Measurements from ENCODE around the gene CACNA2D1. TPM values are rescaled to one million over a fixed set of nuclear protein-coding genes. Genes with fewer than 3 reads are reported as not detected.

The CACNA2D1 gene
- total RNA-seq, 4 donors from 2014 or later = 3.0 to 15.7 (median 8.6) TPM

DNA sequence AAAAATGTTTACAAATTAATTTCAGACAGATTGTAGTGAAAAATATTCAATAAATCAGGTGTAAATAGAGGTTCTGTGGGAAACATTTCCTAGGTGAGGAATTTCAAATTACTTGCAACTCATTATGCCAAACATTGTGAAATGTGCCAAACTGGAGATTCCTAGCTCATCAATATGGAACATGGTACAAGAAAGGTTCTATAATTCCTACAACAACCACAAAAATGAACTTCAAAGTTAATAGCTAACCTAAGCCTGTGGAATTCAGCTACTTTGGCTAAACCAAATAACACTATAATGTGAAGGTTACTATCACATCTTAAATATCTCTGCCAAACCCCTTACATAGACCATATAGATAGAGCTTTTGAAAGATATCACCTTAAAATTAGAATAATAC, 450.4 kb downstream of the CACNA2D1 start:
- TF ChIP-seq CTCF (IDR thresholded peaks at IDR 0.05) (no peak), POLR2A (IDR thresholded peaks at IDR 0.05) (no peak)

DNA sequence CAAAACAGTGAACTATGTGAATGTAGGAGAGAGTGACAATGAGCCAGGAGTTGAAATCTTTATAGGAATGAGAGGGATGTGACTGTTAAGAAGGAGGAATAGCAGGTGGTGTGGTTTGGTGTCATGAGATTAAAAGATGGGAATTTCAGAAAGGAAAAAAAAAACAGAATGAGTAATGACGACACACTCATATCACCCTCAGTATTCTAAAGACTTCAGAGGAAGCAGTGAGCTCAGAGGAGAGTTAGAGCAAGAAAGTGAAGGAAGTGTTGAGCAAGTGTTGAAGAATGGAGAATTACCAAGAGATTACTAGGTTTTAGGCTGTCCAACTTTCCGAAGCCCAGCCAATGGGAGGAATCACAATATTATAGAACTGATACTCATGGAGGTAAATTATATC, 453.2 kb downstream of the CACNA2D1 start:
- 88 to 92% methylated on average over 2 of the region's 2 CpGs for WGBS, 2 donors
- intact Hi-C loops (cut with DNase I; ENCODE audit: low total_unique reads) = no loop called here

More for the DNA sequence above, 450.4 kb downstream of the CACNA2D1 start:
- DNase-seq (ENCODE audit: low spot score in 2 of 2) = no peak
- intact Hi-C loops (cut with DNase I; ENCODE audit: low total_unique reads) = no loop called here
- H3K4me3 ChIP-seq (ENCODE audit: low read depth, poor library complexity, severe bottlenecking) = no peak overlapping the region

DNA sequence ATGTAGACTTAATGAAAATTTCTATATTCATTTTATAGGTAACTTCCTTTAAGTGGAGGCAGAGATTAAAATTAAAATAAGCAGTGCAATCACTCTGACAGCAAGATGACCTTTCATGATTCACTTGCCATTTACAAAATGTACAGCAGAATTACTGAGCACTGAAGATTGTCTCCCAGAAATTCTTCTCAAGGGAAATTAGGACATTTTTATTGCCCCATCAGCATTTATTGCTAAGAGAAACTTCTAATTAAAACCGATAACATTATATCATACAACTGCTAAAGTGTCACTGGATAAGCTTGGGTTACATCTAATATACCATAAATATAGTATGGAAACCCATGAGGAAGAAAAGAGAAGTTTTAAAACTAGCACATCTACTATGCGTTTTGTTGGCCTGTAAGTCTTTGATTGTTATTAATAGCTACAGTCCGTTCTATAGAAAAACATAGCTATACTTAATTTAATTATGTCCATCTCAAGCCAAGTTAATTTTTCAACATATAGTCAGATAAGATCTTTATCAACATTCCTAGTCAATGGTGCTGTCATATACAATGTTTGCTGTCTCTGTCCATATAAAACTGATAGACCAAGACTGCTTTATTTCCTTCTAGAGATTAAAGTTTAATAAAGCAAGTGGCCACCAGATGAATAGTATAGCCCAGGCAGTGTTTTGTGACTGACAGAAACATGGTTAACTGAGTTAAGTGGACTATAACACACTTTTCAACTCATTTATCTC, 456.7 kb downstream of the CACNA2D1 start:
- TF ChIP-seq CTCF (IDR thresholded peaks at IDR 0.05) (no peak), POLR2A (IDR thresholded peaks at IDR 0.05) (no peak)
- no peak overlapping the region for H3K4me3 ChIP-seq (ENCODE audit: low read depth, poor library complexity, severe bottlenecking)
- DNase-seq (ENCODE audit: low spot score in 2 of 2) = no peak
- WGBS, 2 donors = 85 to 90% methylated on average over 3 of the region's 3 CpGs
- intact Hi-C loops (cut with DNase I; ENCODE audit: low total_unique reads) = no loop called here

More for the DNA sequence above, 453.2 kb downstream of the CACNA2D1 start:
- TF ChIP-seq POLR2A (IDR thresholded peaks at IDR 0.05) (no peak), CTCF (IDR thresholded peaks at IDR 0.05) (no peak)
- H3K4me3 ChIP-seq (ENCODE audit: low read depth, poor library complexity, severe bottlenecking) = no peak overlapping the region
- DNase-seq (ENCODE audit: low spot score in 2 of 2) = no peak

DNA sequence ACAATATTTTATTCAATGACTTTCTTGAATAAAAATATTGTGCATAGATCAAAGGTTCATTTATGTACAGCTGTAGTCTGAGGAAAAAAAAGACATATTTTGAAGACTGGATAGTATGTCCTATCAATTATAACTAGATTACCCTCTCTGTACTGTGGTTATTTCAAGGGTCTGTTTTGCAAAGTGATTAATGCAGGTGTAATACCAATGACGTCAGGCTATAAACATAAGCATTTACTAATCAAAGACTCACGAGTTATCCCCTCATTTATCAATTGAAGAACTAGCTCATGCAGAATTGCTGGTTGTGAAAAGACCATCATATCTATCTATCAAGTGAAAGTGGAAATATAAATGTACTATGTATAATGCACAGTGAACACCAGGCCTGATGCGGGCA, 460.2 kb downstream of the CACNA2D1 start:
- H3K4me3 ChIP-seq (ENCODE audit: low read depth, poor library complexity, severe bottlenecking) = no peak overlapping the region
- no peak for DNase-seq (ENCODE audit: low spot score in 2 of 2)
- TF ChIP-seq CTCF (IDR thresholded peaks at IDR 0.05) (no peak), POLR2A (IDR thresholded peaks at IDR 0.05) (no peak)
- intact Hi-C loops (cut with DNase I; ENCODE audit: low total_unique reads) = no loop called here
- 85 to 86% methylated on average over 3 of the region's 3 CpGs for WGBS, 2 donors

GRCh38 chr7:81973117-81973516, 470.5 kb downstream of the CACNA2D1 start:
- no peak for DNase-seq (ENCODE audit: low spot score in 2 of 2)
- WGBS, 2 donors = 47 to 49% methylated on average over 2 of the region's 2 CpGs
- H3K4me3 ChIP-seq (ENCODE audit: low read depth, poor library complexity, severe bottlenecking) = no peak overlapping the region
- TF ChIP-seq POLR2A (IDR thresholded peaks at IDR 0.05) (no peak), CTCF (IDR thresholded peaks at IDR 0.05) (no peak)
- intact Hi-C loops (cut with DNase I; ENCODE audit: low total_unique reads) = no loop called here

DNA sequence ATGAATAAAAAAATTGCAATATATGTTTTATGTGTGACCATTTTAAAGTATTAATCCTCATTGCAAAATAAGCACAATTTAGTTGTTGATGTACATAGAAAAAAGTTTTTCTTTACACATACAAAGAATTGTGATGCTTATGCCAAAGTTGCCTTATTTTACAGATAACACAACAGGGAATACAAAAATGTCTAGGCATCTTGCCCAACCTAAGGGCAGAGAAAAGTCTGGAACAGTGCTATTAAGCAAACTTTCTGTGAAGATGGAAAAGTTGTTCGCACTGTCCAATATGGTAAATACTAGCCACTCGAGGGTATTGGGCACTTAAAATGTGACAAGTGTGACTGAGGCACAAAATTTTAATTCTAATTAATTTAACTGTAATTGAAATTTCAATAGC, 483.6 kb downstream of the CACNA2D1 start:
- no peak for TF ChIP-seq POLR2A (IDR thresholded peaks at IDR 0.05)
- TF ChIP-seq CTCF (IDR thresholded peaks at IDR 0.05) = no peak
- WGBS, 2 donors = 76 to 80% methylated on average over 2 of the region's 2 CpGs
- no peak overlapping the region for H3K4me3 ChIP-seq (ENCODE audit: low read depth, poor library complexity, severe bottlenecking)
- no peak for DNase-seq (ENCODE audit: low spot score in 2 of 2)
- intact Hi-C loops (cut with DNase I; ENCODE audit: low total_unique reads) = no loop called here
